K562 (cell line): ENCODE measurements around the gene PLD1. TPM values are rescaled to one million over a fixed set of nuclear protein-coding genes. Genes with fewer than 3 reads are reported as not detected.
A peak's percentile ranks its signal among the peaks of the same experiment; 100 is the strongest.

Source experiments
- ADNP ChIP-seq: fragments of 200-800 bp; sonication (Bioruptor generic); IDR thresholded peaks from 2 replicates; pipeline ENCODE4 v1.6.1; 2016; ENCODE audit warnings: missing genetic modification characterization, missing compliant biosample characterization
- CXXC5 ChIP-seq: fragments of 250-450 bp; sonication (Bioruptor Pico); IDR thresholded peaks from 2 replicates; pipeline ENCODE4 v1.8.0; 2022; ENCODE audit warnings: inconsistent platforms, mild to moderate bottlenecking, moderate library complexity
- ESRRA ChIP-seq: fragments of 450-650 bp; IDR thresholded peaks from 2 replicates; pipeline ENCODE4 v1.6.1; 2014; ENCODE audit warnings: low read depth, mild to moderate bottlenecking, moderate library complexity, borderline replicate concordance
- ETV5 ChIP-seq: sonication (generic); formaldehyde crosslinking; IDR thresholded peaks from 2 replicates; pipeline ENCODE4 v1.4.0; 2020; ENCODE audit warnings: low read depth, mild to moderate bottlenecking, missing genetic modification reagents
- FOXK2 ChIP-seq, 2 experiments: fragments of 450-650 bp; IDR thresholded peaks in 1 of 2; conservative IDR thresholded peaks in 1 of 2; 2 replicates each; pipeline ENCODE4 v1.6.1; 2016; ENCODE audit warnings: low read depth in 2 of 2, mild to moderate bottlenecking in 1 of 2
- MYC ChIP-seq, 2 experiments: fragments of 250-450 bp in 1 of 2; sonication (Bioruptor Pico) in 1 of 2; IDR thresholded peaks; 2 replicates each; pipeline versions ENCODE4 v1.5.1 to v1.6.1; 2012 to 2021; ENCODE audit warnings: low read depth in 2 of 2, borderline replicate concordance in 1 of 2, improper control_type of control experiment in 1 of 2, low read length in 1 of 2, mild to moderate bottlenecking in 1 of 2, moderate library complexity in 1 of 2
- SIN3A ChIP-seq, 2 experiments: fragments of 150-350 bp in 1 of 2; IDR thresholded peaks; 2 replicates each; pipeline ENCODE4 v1.6.1; 2011 to 2016; ENCODE audit warnings: borderline replicate concordance in 2 of 2, low read depth in 2 of 2, low read length in 2 of 2, mild to moderate bottlenecking in 2 of 2, moderate library complexity in 2 of 2; ENCODE audit not compliant: control insufficient read depth in 1 of 2
- TBP ChIP-seq: optimal IDR thresholded peaks from 2 replicates; pipeline ENCODE3; 2011; ENCODE audit warnings: low read depth, low read length, improper control_type of control experiment
- ZNF699 ChIP-seq: fragments of 250-450 bp; sonication (Bioruptor Pico); IDR thresholded peaks from 2 replicates; pipeline ENCODE4 v1.8.0; 2021; ENCODE audit warnings: mild to moderate bottlenecking, moderate library complexity; ENCODE audit not compliant: insufficient replicate concordance
- ZNF766 ChIP-seq: fragments of 200-800 bp; sonication (Bioruptor generic); conservative IDR thresholded peaks from 2 replicates; pipeline ENCODE4 v1.6.1; 2016; ENCODE audit warnings: missing genetic modification characterization, missing compliant biosample characterization
- polyA plus RNA-seq, 8 experiments: library from polyadenylated mRNA; depleted of rRNA in 4 of 8; stranded (reverse) in 5 of 8; unstranded in 3 of 8; fragments of >200 nt; fragmentation: Nextera tagmentation in 2 of 8; fragmentation: Illumina TruSeq in 1 of 8; extraction: Ambion mirVana in 2 of 8; extraction: Trizol in 1 of 8; gene quantifications; 2 replicates each; pipeline versions ENCODE4 v1.2.1 to v1.2.3, GENCODE V29; 2011 to 2014; ENCODE audit warnings: inconsistent platforms in 1 of 8, missing spikeins in 1 of 8
- total RNA-seq, 7 experiments: library from RNA; depleted of rRNA in 6 of 7; stranded (reverse); fragments of >200 nt in 6 of 7; fragmentation: Illumina TruSeq in 2 of 7; extraction: Trizol in 2 of 7; gene quantifications; 2 replicates each; pipeline versions ENCODE4 v1.2.1 to v1.2.3, GENCODE V29; 2011 to 2021; ENCODE audit warnings: low replicate concordance in 1 of 7
- TF ChIP-seq, protein P1 (sequence below): fragments of 450-650 bp; formaldehyde crosslinking; IDR thresholded peaks from 2 replicates; pipeline ENCODE4 v1.4.0; 2022; ENCODE audit warnings: missing genetic modification characterization
- TF ChIP-seq, protein P2 (sequence below): fragments of 250-450 bp; sonication (Bioruptor Pico); IDR thresholded peaks from 2 replicates; pipeline ENCODE4 v1.8.0; 2022; ENCODE audit warnings: moderate library complexity, mild to moderate bottlenecking, inconsistent platforms
- TF ChIP-seq, protein P3 (sequence below), 2 experiments: fragments of 450-650 bp; IDR thresholded peaks; 2 replicates each; pipeline ENCODE4 v1.6.1; 2016
- TF ChIP-seq, protein P4 (sequence below): fragments of 450-650 bp; IDR thresholded peaks from 2 replicates; pipeline ENCODE4 v1.6.1; 2018; ENCODE audit not compliant: partially characterized antibody
- TF ChIP-seq, protein P5 (sequence below): fragments of 450-650 bp; formaldehyde crosslinking; IDR thresholded peaks from 2 replicates; pipeline ENCODE4 v1.4.0; 2022; ENCODE audit warnings: missing genetic modification characterization

Gene PLD1
- total and polyA plus RNA-seq, 9 of the 15 experiments (the other 6 are each of a cell fraction or from before 2014, with no cell fraction given): 8.4 to 26.1 (median 18.6) TPM

DNA sequence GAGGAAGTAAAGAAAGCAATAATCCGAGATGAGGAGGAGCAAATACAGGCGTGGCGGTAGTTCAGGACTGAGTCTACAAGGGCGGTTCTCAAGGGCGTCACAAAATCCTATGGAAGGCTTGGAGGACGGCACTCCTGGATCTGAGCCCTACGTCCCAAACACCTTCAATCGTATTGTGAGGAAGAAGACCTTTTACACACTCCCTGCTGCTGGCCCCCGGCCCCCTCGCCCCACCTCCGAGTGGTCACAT is 747 bp downstream of the PLD1 start (continued):
- TF ChIP-seq ZNF766 (CRISPR knock-in tag): peak; percentile 28; the same call in 1 of the 2 replicates
- TF ChIP-seq ADNP (tag): no peak
- TF ChIP-seq, protein P1, sequence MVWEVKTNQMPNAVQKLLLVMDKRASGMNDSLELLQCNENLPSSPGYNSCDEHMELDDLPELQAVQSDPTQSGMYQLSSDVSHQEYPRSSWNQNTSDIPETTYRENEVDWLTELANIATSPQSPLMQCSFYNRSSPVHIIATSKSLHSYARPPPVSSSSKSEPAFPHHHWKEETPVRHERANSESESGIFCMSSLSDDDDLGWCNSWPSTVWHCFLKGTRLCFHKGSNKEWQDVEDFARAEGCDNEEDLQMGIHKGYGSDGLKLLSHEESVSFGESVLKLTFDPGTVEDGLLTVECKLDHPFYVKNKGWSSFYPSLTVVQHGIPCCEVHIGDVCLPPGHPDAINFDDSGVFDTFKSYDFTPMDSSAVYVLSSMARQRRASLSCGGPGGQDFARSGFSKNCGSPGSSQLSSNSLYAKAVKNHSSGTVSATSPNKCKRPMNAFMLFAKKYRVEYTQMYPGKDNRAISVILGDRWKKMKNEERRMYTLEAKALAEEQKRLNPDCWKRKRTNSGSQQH (CRISPR knock-in tag): 0 out of 2 replicates have a peak, but pooled peaks have one; percentile 54
- TF ChIP-seq, protein P2, sequence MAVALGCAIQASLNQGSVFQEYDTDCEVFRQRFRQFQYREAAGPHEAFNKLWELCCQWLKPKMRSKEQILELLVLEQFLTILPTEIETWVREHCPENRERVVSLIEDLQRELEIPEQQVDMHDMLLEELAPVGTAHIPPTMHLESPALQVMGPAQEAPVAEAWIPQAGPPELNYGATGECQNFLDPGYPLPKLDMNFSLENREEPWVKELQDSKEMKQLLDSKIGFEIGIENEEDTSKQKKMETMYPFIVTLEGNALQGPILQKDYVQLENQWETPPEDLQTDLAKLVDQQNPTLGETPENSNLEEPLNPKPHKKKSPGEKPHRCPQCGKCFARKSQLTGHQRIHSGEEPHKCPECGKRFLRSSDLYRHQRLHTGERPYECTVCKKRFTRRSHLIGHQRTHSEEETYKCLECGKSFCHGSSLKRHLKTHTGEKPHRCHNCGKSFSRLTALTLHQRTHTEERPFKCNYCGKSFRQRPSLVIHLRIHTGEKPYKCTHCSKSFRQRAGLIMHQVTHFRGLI: no peak
- no peak; a peak in 1 of 4 replicates for TF ChIP-seq SIN3A (IDR thresholded peaks at IDR 0.05; ENCODE audit: borderline replicate concordance in 2 of 2, control insufficient read depth in 1 of 2, low read depth in 2 of 2, low read length in 2 of 2)
- TF ChIP-seq, protein P3, sequence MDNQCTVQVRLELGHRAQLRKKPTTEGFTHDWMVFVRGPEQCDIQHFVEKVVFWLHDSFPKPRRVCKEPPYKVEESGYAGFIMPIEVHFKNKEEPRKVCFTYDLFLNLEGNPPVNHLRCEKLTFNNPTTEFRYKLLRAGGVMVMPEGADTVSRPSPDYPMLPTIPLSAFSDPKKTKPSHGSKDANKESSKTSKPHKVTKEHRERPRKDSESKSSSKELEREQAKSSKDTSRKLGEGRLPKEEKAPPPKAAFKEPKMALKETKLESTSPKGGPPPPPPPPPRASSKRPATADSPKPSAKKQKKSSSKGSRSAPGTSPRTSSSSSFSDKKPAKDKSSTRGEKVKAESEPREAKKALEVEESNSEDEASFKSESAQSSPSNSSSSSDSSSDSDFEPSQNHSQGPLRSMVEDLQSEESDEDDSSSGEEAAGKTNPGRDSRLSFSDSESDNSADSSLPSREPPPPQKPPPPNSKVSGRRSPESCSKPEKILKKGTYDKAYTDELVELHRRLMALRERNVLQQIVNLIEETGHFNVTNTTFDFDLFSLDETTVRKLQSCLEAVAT (IDR thresholded peaks at IDR 0.05): 0 out of 4 replicates have a peak, but pooled peaks of 1 of the 2 experiments have one; percentile 27
- 0 out of 2 replicates have a peak, but pooled peaks have one; percentile 21 for TF ChIP-seq ETV5 (CRISPR knock-in tag)
- peak; percentile 41; the same call in 1 of the 2 replicates for TF ChIP-seq MYC (IDR thresholded peaks at IDR 0.05; ENCODE audit: low read depth, low read length)
- TF ChIP-seq MYC (CRISPR knock-in tag; IDR thresholded peaks at IDR 0.05; ENCODE audit: borderline replicate concordance, low read depth): no peak
- 0 out of 4 replicates have a peak, but pooled peaks of 1 of the 2 experiments have one; percentile 24 for TF ChIP-seq FOXK2 (conservative IDR thresholded peaks at IDR 0.05 in 1 of 2, IDR thresholded peaks at IDR 0.05 in 1 of 2; ENCODE audit: low read depth in 2 of 2)
- peak; percentile 60 for TF ChIP-seq ESRRA
- no peak for TF ChIP-seq ZNF699 (CRISPR knock-in tag)
- TF ChIP-seq, protein P4, sequence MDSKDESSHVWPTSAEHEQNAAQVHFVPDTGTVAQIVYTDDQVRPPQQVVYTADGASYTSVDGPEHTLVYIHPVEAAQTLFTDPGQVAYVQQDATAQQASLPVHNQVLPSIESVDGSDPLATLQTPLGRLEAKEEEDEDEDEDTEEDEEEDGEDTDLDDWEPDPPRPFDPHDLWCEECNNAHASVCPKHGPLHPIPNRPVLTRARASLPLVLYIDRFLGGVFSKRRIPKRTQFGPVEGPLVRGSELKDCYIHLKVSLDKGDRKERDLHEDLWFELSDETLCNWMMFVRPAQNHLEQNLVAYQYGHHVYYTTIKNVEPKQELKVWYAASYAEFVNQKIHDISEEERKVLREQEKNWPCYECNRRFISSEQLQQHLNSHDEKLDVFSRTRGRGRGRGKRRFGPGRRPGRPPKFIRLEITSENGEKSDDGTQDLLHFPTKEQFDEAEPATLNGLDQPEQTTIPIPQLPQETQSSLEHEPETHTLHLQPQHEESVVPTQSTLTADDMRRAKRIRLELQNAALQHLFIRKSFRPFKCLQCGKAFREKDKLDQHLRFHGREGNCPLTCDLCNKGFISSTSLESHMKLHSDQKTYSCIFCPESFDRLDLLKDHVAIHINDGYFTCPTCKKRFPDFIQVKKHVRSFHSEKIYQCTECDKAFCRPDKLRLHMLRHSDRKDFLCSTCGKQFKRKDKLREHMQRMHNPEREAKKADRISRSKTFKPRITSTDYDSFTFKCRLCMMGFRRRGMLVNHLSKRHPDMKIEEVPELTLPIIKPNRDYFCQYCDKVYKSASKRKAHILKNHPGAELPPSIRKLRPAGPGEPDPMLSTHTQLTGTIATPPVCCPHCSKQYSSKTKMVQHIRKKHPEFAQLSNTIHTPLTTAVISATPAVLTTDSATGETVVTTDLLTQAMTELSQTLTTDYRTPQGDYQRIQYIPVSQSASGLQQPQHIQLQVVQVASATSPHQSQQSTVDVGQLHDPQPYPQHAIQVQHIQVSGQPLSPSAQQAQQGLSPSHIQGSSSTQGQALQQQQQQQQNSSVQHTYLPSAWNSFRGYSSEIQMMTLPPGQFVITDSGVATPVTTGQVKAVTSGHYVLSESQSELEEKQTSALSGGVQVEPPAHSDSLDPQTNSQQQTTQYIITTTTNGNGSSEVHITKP: no peak
- TF ChIP-seq TBP: peak; percentile 42
- TF ChIP-seq, protein P5, sequence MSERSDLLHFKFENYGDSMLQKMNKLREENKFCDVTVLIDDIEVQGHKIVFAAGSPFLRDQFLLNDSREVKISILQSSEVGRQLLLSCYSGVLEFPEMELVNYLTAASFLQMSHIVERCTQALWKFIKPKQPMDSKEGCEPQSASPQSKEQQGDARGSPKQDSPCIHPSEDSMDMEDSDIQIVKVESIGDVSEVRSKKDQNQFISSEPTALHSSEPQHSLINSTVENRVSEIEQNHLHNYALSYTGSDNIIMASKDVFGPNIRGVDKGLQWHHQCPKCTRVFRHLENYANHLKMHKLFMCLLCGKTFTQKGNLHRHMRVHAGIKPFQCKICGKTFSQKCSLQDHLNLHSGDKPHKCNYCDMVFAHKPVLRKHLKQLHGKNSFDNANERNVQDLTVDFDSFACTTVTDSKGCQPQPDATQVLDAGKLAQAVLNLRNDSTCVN (CRISPR knock-in tag): 0 out of 2 replicates have a peak, but pooled peaks have one; percentile 28
- TF ChIP-seq CXXC5 (CRISPR knock-in tag): peak; percentile 41; the same call in 1 of the 2 replicates
